GM12878 (cell line): Measurements from ENCODE around the gene PTPRN2. TPM values are rescaled to one million over a fixed set of nuclear protein-coding genes. Genes with fewer than 3 reads are reported as not detected.

ENCODE experiments used
- ATAC-seq: fragments of 200-7000 bp; cut with Tn5 transposase; 3 replicates; pipeline ENCODE4 v1.9.1; 2020; ENCODE audit warnings: mild to moderate bottlenecking, moderate library complexity
- BruUV-seq: library from RNA; stranded (reverse); fragments of 400-500 nt; replicated peaks from 2 replicates; lab custom pipeline; 2021; lab: Mats Ljungman, UMichigan
- CTCF ChIA-PET: fragments of 300-600 bp; sonication (Branson Sonifier 250); formaldehyde crosslinking; extraction: SDS; loops from one replicate; lab custom pipeline; 2021; ENCODE audit warnings: inconsistent platforms; lab: Yijun Ruan, JAX
- POLR2A ChIA-PET: fragments of 350-600 bp; formaldehyde crosslinking; extraction: SDS; loops from one replicate; lab custom pipeline; 2021; ENCODE audit warnings: inconsistent platforms; lab: Charles Lee
- RAD21 ChIA-PET: fragments of 300-600 bp; sonication (Branson Sonifier 250); formaldehyde crosslinking; loops from one replicate; lab custom pipeline; 2023; ENCODE audit warnings: antibody characterized with exemption; ENCODE audit not compliant: unreplicated experiment; lab: Charles Lee
- SMC1A ChIA-PET: fragments of 300-600 bp; sonication (Branson Sonifier 250); formaldehyde crosslinking; loops from one replicate; lab custom pipeline; 2023; ENCODE audit not compliant: unreplicated experiment, uncharacterized antibody; lab: Charles Lee
- DNase-seq: peaks from one replicate; pipeline ENCODE4 v3.0.0-alpha.2; 2011; ENCODE audit warnings: low read depth, low spot score
- FAIRE-seq: peaks from 3 replicates; lab custom pipeline; 2011; peaks lifted over from hg19 to GRCh38; lab: Jason Lieb, UNC
- H2AFZ ChIP-seq: 2 replicates; pipeline ENCODE4 v1.6.0; 2011; ENCODE audit warnings: low read depth, low read length, control low read depth; ENCODE audit not compliant: control insufficient read depth
- H3K27ac ChIP-seq: 2 replicates; pipeline ENCODE4 v1.5.1; 2011; ENCODE audit warnings: control low read depth; ENCODE audit not compliant: control insufficient read depth, insufficient read depth
- H3K27me3 ChIP-seq, 2 experiments: replicated peaks in 1 of 2; 2 replicates each; pipeline versions ENCODE4 v1.6.0 to v1.6.1; 2011; ENCODE audit warnings: low read length in 1 of 2; ENCODE audit not compliant: control insufficient read depth in 2 of 2, insufficient read depth in 2 of 2
- H3K36me3 ChIP-seq, 2 experiments: 2 replicates each; pipeline ENCODE4 v1.5.1; 2011; ENCODE audit warnings: low read length in 1 of 2; ENCODE audit not compliant: control insufficient read depth in 2 of 2, insufficient read depth in 2 of 2
- H3K4me1 ChIP-seq: 2 replicates; pipeline ENCODE4 v1.6.1; 2011; ENCODE audit warnings: mild to moderate bottlenecking, low read length, moderate library complexity, mixed read lengths; ENCODE audit not compliant: control insufficient read depth, insufficient read depth
- H3K4me2 ChIP-seq: 2 replicates; pipeline ENCODE4 v1.6.0; 2011; ENCODE audit warnings: control low read depth; ENCODE audit not compliant: control insufficient read depth, insufficient read depth
- H3K4me3 ChIP-seq: fragments of 200-600 bp; sonication (generic); 2 replicates; pipeline ENCODE4 v1.5.1; 2016
- H3K79me2 ChIP-seq: 2 replicates; pipeline ENCODE4 v1.6.0; 2011; ENCODE audit warnings: low read length; ENCODE audit not compliant: control insufficient read depth, insufficient read depth
- H3K9ac ChIP-seq: 2 replicates; pipeline ENCODE4 v1.8.0; 2011; ENCODE audit warnings: low read length, control low read depth, mixed read lengths; ENCODE audit not compliant: control insufficient read depth, insufficient read depth
- H3K9me3 ChIP-seq: replicated peaks from 3 replicates; pipeline ENCODE4 v1.5.1; 2011; ENCODE audit warnings: mild to moderate bottlenecking, low read length; ENCODE audit not compliant: control insufficient read depth, insufficient read depth
- H4K20me1 ChIP-seq: 2 replicates; pipeline ENCODE4 v1.6.0; 2011; ENCODE audit not compliant: control insufficient read depth, insufficient read depth
- CHD4 ChIP-seq: fragments of 200-600 bp; sonication (generic); IDR thresholded peaks from 2 replicates; pipeline ENCODE4 v1.6.1; 2016; ENCODE audit warnings: mild to moderate bottlenecking
- CREB1 ChIP-seq: IDR thresholded peaks from 2 replicates; pipeline ENCODE4 v1.6.1; 2012; ENCODE audit warnings: low read depth, mild to moderate bottlenecking, inconsistent platforms
- HDAC2 ChIP-seq: fragments of 200-600 bp; sonication (generic); IDR thresholded peaks from 2 replicates; pipeline ENCODE4 v1.6.1; 2017
- IKZF2 ChIP-seq, 2 experiments: fragments of 450-650 bp; IDR thresholded peaks; 2 replicates each; pipeline ENCODE4 v1.6.1; 2017; ENCODE audit warnings: mild to moderate bottlenecking in 2 of 2, moderate library complexity in 2 of 2
- KLF5 ChIP-seq: fragments of 450-650 bp; IDR thresholded peaks from 2 replicates; pipeline ENCODE4 v1.6.1; 2014; ENCODE audit warnings: mild to moderate bottlenecking; ENCODE audit not compliant: partially characterized antibody
- MEF2A ChIP-seq: IDR thresholded peaks from 2 replicates; pipeline ENCODE4 v1.6.1; 2011; ENCODE audit warnings: low read depth, mild to moderate bottlenecking, low read length, moderate library complexity; ENCODE audit not compliant: insufficient read depth
- RB1 ChIP-seq: fragments of 450-650 bp; formaldehyde crosslinking; IDR thresholded peaks from 2 replicates; pipeline ENCODE4 v1.6.1; 2017; ENCODE audit warnings: mild to moderate bottlenecking, borderline replicate concordance
- RBBP5 ChIP-seq: fragments of 200-600 bp; sonication (generic); conservative IDR thresholded peaks from 2 replicates; pipeline ENCODE4 v1.6.1; 2016
- RCOR1 ChIP-seq: conservative IDR thresholded peaks from 2 replicates; pipeline ENCODE4 v1.6.1; 2012; ENCODE audit warnings: low read depth, low read length, improper control_type of control experiment
- SREBF2 ChIP-seq: IDR thresholded peaks from 2 replicates; pipeline ENCODE4 v1.6.1; 2012; ENCODE audit warnings: mild to moderate bottlenecking, low read length
- TBL1XR1 ChIP-seq: IDR thresholded peaks from 2 replicates; pipeline ENCODE4 v1.6.1; 2012; ENCODE audit warnings: low read depth, low read length, improper control_type of control experiment
- ZBED1 ChIP-seq: IDR thresholded peaks from 2 replicates; pipeline ENCODE4 v1.6.1; 2016; ENCODE audit warnings: borderline replicate concordance
- WGBS: methylation state at CpG from one replicate; pipeline ENCODE4 v1.1.6; 2016; ENCODE audit warnings: low lambda C conversion rate; ENCODE audit not compliant: insufficient replicate concordance, insufficient coverage; ENCODE audit errors: missing lambda C conversion rate; 5-methylcytosine and 5-hydroxymethylcytosine counted together
- in situ Hi-C: fragments of 300-500 bp; cut with MboI; formaldehyde crosslinking; loops from 9 replicates; pipeline ENCODE4 v1.14.3; 2018; ENCODE audit warnings: mixed read lengths
- intact Hi-C: fragments of 100-400 bp; cut with micrococcal nuclease; formaldehyde crosslinking; loops from one replicate; pipeline ENCODE4 v1.14.2; 2022; ENCODE audit not compliant: unreplicated experiment
- polyA plus RNA-seq, 11 experiments: library from polyadenylated mRNA; depleted of rRNA in 4 of 11; unstranded in 6 of 11; stranded (reverse) in 5 of 11; fragments of >200 nt; fragmentation: Nextera tagmentation in 4 of 11; fragmentation: Illumina TruSeq in 1 of 11; extraction: Ambion mirVana in 4 of 11; extraction: Trizol in 1 of 11; gene quantifications; 1 replicate in 1 of 11; 2 replicates in 10 of 11; pipeline versions ENCODE4 v1.2.1 to v1.2.3, GENCODE V29; 2011 to 2016; ENCODE audit warnings: inconsistent platforms in 2 of 11, missing spikeins in 2 of 11, low read depth in 1 of 11
- total RNA-seq, 4 experiments: library from RNA; depleted of rRNA in 3 of 4; stranded (reverse); fragments of >200 nt in 3 of 4; fragmentation: Illumina TruSeq in 1 of 4; extraction: Trizol in 1 of 4; gene quantifications; 2 replicates each; pipeline versions ENCODE4 v1.2.1 to v1.2.3, GENCODE V29; 2013 to 2021
- TF ChIP-seq, protein P1 (sequence below): fragments of 450-650 bp; IDR thresholded peaks from 2 replicates; pipeline ENCODE4 v1.6.1; 2017; ENCODE audit warnings: antibody characterized with exemption, mild to moderate bottlenecking, moderate library complexity
- TF ChIP-seq, protein P2 (sequence below): fragments of 450-650 bp; IDR thresholded peaks from 2 replicates; pipeline ENCODE4 v1.6.1; 2017; ENCODE audit warnings: low read depth, mild to moderate bottlenecking, moderate library complexity

PTPRN2 gene
- total and polyA plus RNA-seq, 10 of the 15 experiments (the other 5 are each of a cell fraction or from before 2014, with no cell fraction given) = 5.4 TPM; not detected in 9

DNA sequence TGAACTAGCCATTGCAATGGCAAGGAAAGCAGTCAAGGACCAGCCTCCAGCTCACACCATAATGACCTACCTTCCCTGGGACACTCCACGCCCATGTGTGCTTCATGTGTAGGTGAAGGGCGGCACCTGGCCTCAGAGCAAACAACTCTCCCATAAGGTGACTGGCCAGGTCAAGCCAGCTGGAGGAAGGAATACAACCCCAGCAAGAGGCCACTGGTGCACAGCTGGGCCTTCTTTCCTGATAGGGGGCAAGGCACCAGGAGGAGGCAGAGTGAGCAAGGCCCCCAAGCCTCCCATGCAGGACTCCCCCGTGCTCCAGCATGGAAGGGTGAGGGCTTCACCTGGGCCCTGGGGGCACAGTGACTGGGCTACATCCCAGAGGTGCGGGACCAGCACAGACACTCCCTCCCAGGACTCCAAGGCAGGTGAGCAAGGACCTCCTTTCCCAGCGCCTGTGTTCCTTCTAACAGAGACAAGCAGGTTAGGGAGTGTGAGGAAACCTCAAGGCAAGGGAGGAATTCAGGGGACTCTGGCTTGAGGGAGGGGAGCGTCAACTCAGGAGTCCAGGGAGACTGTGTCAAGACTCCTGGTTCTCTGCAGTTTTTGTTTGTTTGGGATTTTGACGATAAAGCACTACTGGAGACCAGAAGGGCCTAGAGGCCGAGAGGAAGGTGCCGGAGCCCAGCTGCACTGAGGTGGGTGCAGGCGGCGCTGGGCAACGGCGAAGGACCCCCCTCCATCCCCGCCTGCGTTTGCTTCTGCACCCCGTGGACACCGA is 1.7 kb downstream of the PTPRN2 start:
- no peak for FAIRE-seq
- SMC1A ChIA-PET = no interaction called here
- no peak for ATAC-seq
- Histone ChIP-seq H3K36me3 (no peaks in the 10 kb centered on the region), H4K20me1 (no peaks in the 10 kb centered on the region), H3K4me2 (no peak overlapping the region), H3K79me2 (no peaks in the 10 kb centered on the region), H3K4me1 (no peaks in the 10 kb centered on the region), H3K27me3 (no peaks in the 10 kb centered on the region), H2AFZ (no peak overlapping the region), H3K9ac (no peak overlapping the region), H3K4me3 (no peak overlapping the region), H3K9me3 (no peaks in the 10 kb centered on the region), H3K27ac (no peak overlapping the region)
- no TSS peak for BruUV-seq
- TF ChIP-seq TBL1XR1 = no peak
- TF ChIP-seq SREBF2 = no peak
- no peak for TF ChIP-seq KLF5
- TF ChIP-seq RBBP5 = no peak
- TF ChIP-seq MEF2A = no peak
- RAD21 ChIA-PET = no interaction called here
- WGBS = 66% methylated on average over 17 of the region's 17 CpGs
- intact Hi-C loops (no loop called here), in situ Hi-C loops (no loop called here)
- no peak for DNase-seq
- CTCF ChIA-PET = no interaction called here
- POLR2A ChIA-PET = no interaction called here

DNA sequence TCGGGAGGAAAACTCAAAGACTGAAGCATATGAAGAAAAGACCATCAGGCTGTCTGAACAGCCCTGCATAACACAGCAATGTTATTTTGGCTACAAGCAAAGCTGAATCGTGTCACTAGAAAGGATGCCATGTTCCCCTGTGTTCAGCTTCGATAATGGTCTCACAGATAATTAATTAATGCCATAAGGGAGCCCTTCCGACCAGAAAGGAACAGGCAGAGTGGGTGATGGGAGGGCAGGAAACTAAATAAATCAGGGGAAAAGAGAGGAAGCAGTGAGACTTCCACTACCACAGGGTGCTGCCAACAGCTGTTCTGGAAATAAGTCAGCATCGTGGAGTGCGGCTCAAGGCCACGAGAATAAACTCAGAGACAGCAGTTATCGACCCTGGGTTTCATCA is 3.2 kb downstream of the PTPRN2 start:
- WGBS = 48% methylated on average over 8 of the region's 8 CpGs
- FAIRE-seq = no peak
- Histone ChIP-seq H3K9ac (no peak overlapping the region), H3K4me3 (no peak overlapping the region), H3K4me1 (no peaks in the 10 kb centered on the region), H3K4me2 (no peak overlapping the region), H3K27ac (no peak overlapping the region), H3K9me3 (no peaks in the 10 kb centered on the region; the same call in 2 of the 3 replicates), H4K20me1 (no peaks in the 10 kb centered on the region), H3K79me2 (no peaks in the 10 kb centered on the region), H3K27me3 (no peaks in the 10 kb centered on the region), H3K36me3 (no peaks in the 10 kb centered on the region), H2AFZ (no peak overlapping the region)
- ChIA-PET SMC1A (no interaction called here), POLR2A (no interaction called here), RAD21 (no interaction called here), CTCF (no interaction called here)
- intact Hi-C loops = no loop called here
- no peak for ATAC-seq
- BruUV-seq = no TSS peak
- DNase-seq = no peak
- in situ Hi-C loops = no loop called here
- TF ChIP-seq, protein P1, sequence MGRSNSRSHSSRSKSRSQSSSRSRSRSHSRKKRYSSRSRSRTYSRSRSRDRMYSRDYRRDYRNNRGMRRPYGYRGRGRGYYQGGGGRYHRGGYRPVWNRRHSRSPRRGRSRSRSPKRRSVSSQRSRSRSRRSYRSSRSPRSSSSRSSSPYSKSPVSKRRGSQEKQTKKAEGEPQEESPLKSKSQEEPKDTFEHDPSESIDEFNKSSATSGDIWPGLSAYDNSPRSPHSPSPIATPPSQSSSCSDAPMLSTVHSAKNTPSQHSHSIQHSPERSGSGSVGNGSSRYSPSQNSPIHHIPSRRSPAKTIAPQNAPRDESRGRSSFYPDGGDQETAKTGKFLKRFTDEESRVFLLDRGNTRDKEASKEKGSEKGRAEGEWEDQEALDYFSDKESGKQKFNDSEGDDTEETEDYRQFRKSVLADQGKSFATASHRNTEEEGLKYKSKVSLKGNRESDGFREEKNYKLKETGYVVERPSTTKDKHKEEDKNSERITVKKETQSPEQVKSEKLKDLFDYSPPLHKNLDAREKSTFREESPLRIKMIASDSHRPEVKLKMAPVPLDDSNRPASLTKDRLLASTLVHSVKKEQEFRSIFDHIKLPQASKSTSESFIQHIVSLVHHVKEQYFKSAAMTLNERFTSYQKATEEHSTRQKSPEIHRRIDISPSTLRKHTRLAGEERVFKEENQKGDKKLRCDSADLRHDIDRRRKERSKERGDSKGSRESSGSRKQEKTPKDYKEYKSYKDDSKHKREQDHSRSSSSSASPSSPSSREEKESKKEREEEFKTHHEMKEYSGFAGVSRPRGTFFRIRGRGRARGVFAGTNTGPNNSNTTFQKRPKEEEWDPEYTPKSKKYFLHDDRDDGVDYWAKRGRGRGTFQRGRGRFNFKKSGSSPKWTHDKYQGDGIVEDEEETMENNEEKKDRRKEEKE = no peak
- no peak for TF ChIP-seq CREB1
- TF ChIP-seq ZBED1 = no peak
- no peak for TF ChIP-seq IKZF2 (IDR thresholded peaks at IDR 0.05)
- TF ChIP-seq HDAC2 = no peak
- TF ChIP-seq RB1 = no peak
- TF ChIP-seq CHD4 = no peak
- TF ChIP-seq, protein P2, sequence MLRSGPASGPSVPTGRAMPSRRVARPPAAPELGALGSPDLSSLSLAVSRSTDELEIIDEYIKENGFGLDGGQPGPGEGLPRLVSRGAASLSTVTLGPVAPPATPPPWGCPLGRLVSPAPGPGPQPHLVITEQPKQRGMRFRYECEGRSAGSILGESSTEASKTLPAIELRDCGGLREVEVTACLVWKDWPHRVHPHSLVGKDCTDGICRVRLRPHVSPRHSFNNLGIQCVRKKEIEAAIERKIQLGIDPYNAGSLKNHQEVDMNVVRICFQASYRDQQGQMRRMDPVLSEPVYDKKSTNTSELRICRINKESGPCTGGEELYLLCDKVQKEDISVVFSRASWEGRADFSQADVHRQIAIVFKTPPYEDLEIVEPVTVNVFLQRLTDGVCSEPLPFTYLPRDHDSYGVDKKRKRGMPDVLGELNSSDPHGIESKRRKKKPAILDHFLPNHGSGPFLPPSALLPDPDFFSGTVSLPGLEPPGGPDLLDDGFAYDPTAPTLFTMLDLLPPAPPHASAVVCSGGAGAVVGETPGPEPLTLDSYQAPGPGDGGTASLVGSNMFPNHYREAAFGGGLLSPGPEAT = no peak
- TF ChIP-seq RCOR1 = no peak
